Measurements from ENCODE around the gene EPHA3.

The EPHA3 gene

GRCh38 chr3:89503891-89504391 is 396.5 kb downstream of the EPHA3 start:
- no peak for DNase-seq (ENCODE audit: low read depth)
- TF ChIP-seq, protein P1, sequence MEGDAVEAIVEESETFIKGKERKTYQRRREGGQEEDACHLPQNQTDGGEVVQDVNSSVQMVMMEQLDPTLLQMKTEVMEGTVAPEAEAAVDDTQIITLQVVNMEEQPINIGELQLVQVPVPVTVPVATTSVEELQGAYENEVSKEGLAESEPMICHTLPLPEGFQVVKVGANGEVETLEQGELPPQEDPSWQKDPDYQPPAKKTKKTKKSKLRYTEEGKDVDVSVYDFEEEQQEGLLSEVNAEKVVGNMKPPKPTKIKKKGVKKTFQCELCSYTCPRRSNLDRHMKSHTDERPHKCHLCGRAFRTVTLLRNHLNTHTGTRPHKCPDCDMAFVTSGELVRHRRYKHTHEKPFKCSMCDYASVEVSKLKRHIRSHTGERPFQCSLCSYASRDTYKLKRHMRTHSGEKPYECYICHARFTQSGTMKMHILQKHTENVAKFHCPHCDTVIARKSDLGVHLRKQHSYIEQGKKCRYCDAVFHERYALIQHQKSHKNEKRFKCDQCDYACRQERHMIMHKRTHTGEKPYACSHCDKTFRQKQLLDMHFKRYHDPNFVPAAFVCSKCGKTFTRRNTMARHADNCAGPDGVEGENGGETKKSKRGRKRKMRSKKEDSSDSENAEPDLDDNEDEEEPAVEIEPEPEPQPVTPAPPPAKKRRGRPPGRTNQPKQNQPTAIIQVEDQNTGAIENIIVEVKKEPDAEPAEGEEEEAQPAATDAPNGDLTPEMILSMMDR (conservative IDR thresholded peaks at IDR 0.05; ENCODE audit: low read length): no peak
- H3K4me3 ChIP-seq (ENCODE audit: low read length): no peak overlapping the region

DNA sequence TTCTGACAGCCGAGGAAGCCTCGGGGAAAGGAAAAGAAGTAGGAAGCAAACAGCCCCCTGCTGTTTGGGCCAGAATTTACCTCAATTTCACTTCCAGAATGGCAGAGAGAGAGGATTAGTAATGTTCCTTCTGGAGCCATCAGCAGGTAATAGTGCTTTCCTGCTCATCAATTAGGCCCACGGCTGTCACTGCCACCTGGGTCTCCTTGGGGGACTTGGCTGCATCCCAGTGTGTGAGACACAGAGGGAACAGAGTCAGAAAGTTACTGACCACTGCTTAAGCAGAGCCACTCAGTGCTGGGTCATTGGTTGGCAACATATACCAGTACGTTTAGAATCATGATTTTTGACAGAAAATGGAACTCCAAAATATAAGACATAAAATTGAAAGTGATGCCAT is 397.0 kb downstream of the EPHA3 start:
- no peak for DNase-seq (ENCODE audit: low read depth)
- H3K4me3 ChIP-seq (ENCODE audit: low read length): no peak overlapping the region
- TF ChIP-seq, protein P1 (conservative IDR thresholded peaks at IDR 0.05; ENCODE audit: low read length): no peak

DNA sequence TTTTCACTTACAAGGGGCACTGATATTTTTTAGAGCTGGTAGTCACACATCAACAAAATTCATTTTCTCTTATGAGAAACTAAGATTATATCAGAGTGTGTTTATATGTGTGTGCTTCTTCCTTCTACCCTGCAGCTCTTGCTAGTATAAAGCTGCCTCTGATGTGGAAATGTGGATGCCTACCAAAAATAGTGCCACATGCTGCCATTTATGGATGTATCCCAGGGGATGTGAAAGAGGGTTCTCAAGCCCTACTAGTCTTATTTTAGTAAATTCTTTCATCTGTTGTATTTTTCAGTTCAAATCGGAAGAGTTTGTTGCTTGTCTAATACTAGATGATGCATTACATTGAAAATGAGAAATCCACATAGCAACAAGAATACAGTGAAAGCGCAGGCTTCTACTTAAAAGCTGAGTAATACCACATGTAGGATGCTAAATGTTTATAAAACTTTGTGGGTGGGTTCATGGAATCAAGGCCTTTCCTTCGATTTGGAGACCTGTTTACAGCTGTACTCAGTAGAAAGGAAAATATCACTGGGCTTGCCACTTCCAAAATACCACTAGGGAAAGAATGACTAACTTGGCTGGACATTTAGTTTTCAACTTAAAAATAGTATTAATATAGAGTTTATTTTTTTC is 399.2 kb downstream of the EPHA3 start:
- TF ChIP-seq, protein P1 (conservative IDR thresholded peaks at IDR 0.05; ENCODE audit: low read length): no peak
- DNase-seq (ENCODE audit: low read depth): no peak
- no peak overlapping the region for H3K4me3 ChIP-seq (ENCODE audit: low read length)

GRCh38 chr3:89521328-89521727 is 413.9 kb downstream of the EPHA3 start:
- TF ChIP-seq, protein P1 (conservative IDR thresholded peaks at IDR 0.05; ENCODE audit: low read length): no peak
- no peak for DNase-seq (ENCODE audit: low read depth)
- H3K4me3 ChIP-seq (ENCODE audit: low read length): no peak overlapping the region

DNA sequence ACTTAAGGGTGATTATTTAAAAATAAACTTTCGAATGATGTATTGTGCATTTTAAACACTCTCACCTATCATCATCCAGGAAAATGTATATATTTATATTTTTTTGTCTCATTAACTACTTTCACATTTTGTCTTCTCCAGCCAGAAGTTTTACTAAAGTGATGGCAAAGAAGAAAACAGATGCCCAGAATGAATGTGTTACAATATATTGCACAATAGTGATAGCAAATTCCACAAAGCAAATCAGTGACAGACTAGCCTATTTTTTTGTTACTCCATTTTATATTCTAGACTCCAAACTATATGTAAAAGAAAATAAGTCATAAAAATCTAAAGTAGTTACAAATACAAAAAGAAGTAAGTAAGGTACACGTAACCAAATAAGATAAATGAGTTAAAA is 414.7 kb downstream of the EPHA3 start:
- no peak for DNase-seq (ENCODE audit: low read depth)
- H3K4me3 ChIP-seq (ENCODE audit: low read length): no peak overlapping the region
- TF ChIP-seq, protein P1 (conservative IDR thresholded peaks at IDR 0.05; ENCODE audit: low read length): no peak

DNA sequence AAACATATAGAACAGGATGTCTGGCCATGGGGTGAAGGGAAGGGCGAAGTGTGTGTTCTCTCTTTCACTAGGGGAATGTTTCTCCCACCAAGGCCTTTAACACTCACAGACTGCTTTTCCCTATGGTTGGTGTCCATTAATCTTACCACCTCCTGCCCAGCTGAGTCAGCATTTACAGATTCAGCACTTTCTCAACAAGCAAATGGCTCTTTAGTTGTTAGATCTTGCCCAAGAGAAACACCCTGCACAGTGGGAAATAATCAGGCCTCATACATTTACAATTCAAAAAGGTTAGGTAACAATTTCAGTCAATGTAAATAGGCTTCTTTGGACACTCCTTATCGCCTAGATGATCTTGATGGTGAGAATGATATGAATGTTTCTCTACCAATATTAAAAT is 418.2 kb downstream of the EPHA3 start:
- no peak overlapping the region for H3K4me3 ChIP-seq (ENCODE audit: low read length)
- no peak for DNase-seq (ENCODE audit: low read depth)
- TF ChIP-seq, protein P1 (conservative IDR thresholded peaks at IDR 0.05; ENCODE audit: low read length): no peak

DNA sequence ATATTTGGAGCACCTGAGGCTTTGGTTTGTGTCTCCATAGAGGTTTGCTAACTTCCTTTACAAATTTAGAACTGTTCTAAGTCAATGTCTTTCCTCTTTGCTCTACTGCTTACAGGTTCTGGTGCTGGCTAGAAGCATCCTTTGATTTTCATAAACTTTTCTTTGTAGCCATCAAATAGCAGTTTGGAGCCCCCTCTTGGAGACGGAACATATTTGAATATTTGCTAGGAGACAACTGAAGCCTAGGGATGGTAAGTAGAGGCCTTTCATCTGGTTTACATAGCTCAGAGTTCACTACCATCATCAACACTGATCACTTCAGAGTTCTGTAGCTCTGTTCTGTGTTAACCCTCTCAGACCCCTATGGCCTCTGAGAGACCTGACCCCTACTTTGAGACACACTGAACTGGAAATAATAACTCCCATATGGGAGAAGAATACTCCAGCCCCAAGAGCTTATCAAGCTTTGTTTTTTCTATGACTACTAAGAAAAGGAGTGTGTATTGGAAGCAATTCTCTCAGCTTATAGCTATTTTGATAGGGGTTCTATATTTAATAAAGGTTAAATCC is 420.4 kb downstream of the EPHA3 start:
- H3K4me3 ChIP-seq (ENCODE audit: low read length): no peak overlapping the region
- no peak for DNase-seq (ENCODE audit: low read depth)
- TF ChIP-seq, protein P1 (conservative IDR thresholded peaks at IDR 0.05; ENCODE audit: low read length): no peak
